MM.1S (cell line): ENCODE results near the gene KLK6.

Experiments used
- CTCF ChIP-seq: fragments of 300-600 bp; sonication (generic); IDR thresholded peaks from 2 replicates; pipeline ENCODE4 v1.5.1; 2016; ENCODE audit warnings: antibody characterized with exemption, low read length, mixed read lengths
- EZH2 ChIP-seq: fragments of 300-600 bp; sonication (generic); optimal IDR thresholded peaks from 2 replicates; pipeline ENCODE3; 2017; ENCODE audit warnings: low read depth, mild to moderate bottlenecking, antibody characterized with exemption, low read length, mixed read lengths
- EZH2phosphoT487 ChIP-seq: fragments of 300-600 bp; sonication (generic); IDR thresholded peaks from 2 replicates; pipeline ENCODE4 v1.6.1; 2018; ENCODE audit warnings: antibody characterized with exemption, low read length

- TF ChIP-seq EZH2: no peak
- no peak for TF ChIP-seq CTCF
- no peak for TF ChIP-seq EZH2phosphoT487
These were observed 6.0 kb downstream of the KLK6 start for GRCh38 chr19:50963381-50963780.
